Glutamatergic neuron (in vitro differentiated cells): ENCODE results near the gene GRK6. TPM values are rescaled to one million over a fixed set of nuclear protein-coding genes. Genes with fewer than 3 reads are reported as not detected.
"Not testable (repeated sequence)": the region's sequence is repeated elsewhere in the genome, so short reads cannot be mapped to it uniquely, and the experiment has no call there.

Experiments used
- DNase-seq: peaks from one replicate; pipeline ENCODE4 v3.0.0; 2022
- H3K27ac Mint-ChIP-seq: one replicate; pipeline ENCODE4 v1.8.0; 2020; ENCODE audit warnings: mild to moderate bottlenecking, mixed read lengths, inconsistent platforms; ENCODE audit not compliant: unreplicated experiment
- H3K27me3 Mint-ChIP-seq: one replicate; pipeline ENCODE4 v1.8.0; 2020; ENCODE audit warnings: mild to moderate bottlenecking, moderate library complexity, mixed read lengths, inconsistent platforms; ENCODE audit not compliant: unreplicated experiment
- H3K36me3 Mint-ChIP-seq: one replicate; pipeline ENCODE4 v1.8.0; 2020; ENCODE audit warnings: mild to moderate bottlenecking, mixed read lengths, inconsistent platforms; ENCODE audit not compliant: unreplicated experiment
- H3K4me1 Mint-ChIP-seq: one replicate; pipeline ENCODE4 v1.8.0; 2020; ENCODE audit warnings: mild to moderate bottlenecking, low read depth, mixed read lengths, inconsistent platforms; ENCODE audit not compliant: unreplicated experiment
- H3K4me3 Mint-ChIP-seq: one replicate; pipeline ENCODE4 v1.8.0; 2020; ENCODE audit warnings: mild to moderate bottlenecking, mixed read lengths, inconsistent platforms; ENCODE audit not compliant: unreplicated experiment
- H3K9me3 Mint-ChIP-seq: one replicate; pipeline ENCODE4 v1.8.0; 2020; ENCODE audit warnings: mild to moderate bottlenecking, moderate library complexity, mixed read lengths, inconsistent platforms; ENCODE audit not compliant: unreplicated experiment
- total RNA-seq: library from RNA; stranded (reverse); fragmentation: NEBNext Ultra II Directional; extraction: Animal tissue kit (Norgen Biotek cat#: 25700); gene quantifications from one replicate; pipeline ENCODE4 v1.2.1, GENCODE V29; 2021; ENCODE audit not compliant: unreplicated experiment
- TF ChIP-seq, protein P1 (sequence below): fragments of 200-600 bp; sonication (generic); IDR thresholded peaks from one replicate; pipeline ENCODE4 v1.5.0; 2021; ENCODE audit not compliant: partially characterized antibody, unreplicated experiment

GRK6 gene
- total RNA-seq, 1 donor from 2014 or later: 43.9 TPM

GRCh38 chr5:177409043-177409801 lies 17.3 kb upstream of the GRK6 start, which contains the start of gene F12:
F12 (minus strand) TSS chr5:177409564; CDS start chr5:177409527, 37 bp downstream.
- Mint-ChIP-seq H3K27ac (no peak within 1 kb of the TSS), H3K4me1 (peaks cover 2% of the 10 kb centered on the region), H3K27me3 (peaks cover 10% of the 10 kb centered on the region), H3K4me3 (no peak within 1 kb of the TSS), H3K36me3 (no peaks in the 10 kb centered on the region), H3K9me3 (peaks cover 3% of the 10 kb centered on the region)
- DNase-seq: no peak
- TF ChIP-seq, protein P1, sequence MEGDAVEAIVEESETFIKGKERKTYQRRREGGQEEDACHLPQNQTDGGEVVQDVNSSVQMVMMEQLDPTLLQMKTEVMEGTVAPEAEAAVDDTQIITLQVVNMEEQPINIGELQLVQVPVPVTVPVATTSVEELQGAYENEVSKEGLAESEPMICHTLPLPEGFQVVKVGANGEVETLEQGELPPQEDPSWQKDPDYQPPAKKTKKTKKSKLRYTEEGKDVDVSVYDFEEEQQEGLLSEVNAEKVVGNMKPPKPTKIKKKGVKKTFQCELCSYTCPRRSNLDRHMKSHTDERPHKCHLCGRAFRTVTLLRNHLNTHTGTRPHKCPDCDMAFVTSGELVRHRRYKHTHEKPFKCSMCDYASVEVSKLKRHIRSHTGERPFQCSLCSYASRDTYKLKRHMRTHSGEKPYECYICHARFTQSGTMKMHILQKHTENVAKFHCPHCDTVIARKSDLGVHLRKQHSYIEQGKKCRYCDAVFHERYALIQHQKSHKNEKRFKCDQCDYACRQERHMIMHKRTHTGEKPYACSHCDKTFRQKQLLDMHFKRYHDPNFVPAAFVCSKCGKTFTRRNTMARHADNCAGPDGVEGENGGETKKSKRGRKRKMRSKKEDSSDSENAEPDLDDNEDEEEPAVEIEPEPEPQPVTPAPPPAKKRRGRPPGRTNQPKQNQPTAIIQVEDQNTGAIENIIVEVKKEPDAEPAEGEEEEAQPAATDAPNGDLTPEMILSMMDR: no peak

DNA sequence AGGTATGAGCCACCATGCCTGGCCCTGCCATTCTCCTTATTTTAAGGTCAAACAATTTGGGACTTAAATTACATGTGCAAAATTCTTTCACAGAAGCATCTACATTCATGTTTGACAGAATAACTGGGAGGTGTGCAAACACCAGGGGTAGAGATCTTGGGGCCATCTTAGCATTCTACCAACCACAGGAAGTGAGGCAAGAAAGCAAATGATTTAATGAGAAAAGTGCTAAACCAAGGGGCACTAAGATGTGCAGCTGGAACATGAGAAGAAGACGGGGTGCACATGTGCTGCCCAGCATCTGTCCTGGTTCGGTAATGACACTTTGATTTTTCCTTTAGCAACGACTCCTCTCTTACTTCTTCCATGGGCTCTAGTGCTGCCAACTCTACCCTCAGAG lies 15.9 kb upstream of the GRK6 start:
- H3K27me3 Mint-ChIP-seq: peaks cover 8% of the 10 kb centered on the region
- TF ChIP-seq, protein P1: no peak

GRCh38 chr5:177412603-177413233 lies 13.8 kb upstream of the GRK6 start:
- TF ChIP-seq, protein P1: no peak
- Mint-ChIP-seq H3K27me3 (peaks cover 13% of the 10 kb centered on the region), H3K4me3 (no peak overlapping the region), H3K27ac (no peak overlapping the region), H3K4me1 (no peaks in the 10 kb centered on the region), H3K9me3 (peaks cover 2% of the 10 kb centered on the region), H3K36me3 (no peaks in the 10 kb centered on the region)
- no peak for DNase-seq

More for the DNA sequence above, 15.9 kb upstream of the GRK6 start:
- Mint-ChIP-seq H3K9me3 (peaks cover 3% of the 10 kb centered on the region), H3K36me3 (no peaks in the 10 kb centered on the region), H3K27ac (no peak overlapping the region), H3K4me3 (no peak overlapping the region), H3K4me1 (no peaks in the 10 kb centered on the region)
- no peak for DNase-seq

- Mint-ChIP-seq H3K4me1 (no peaks in the 10 kb centered on the region), H3K4me3 (no peak overlapping the region), H3K36me3 (no peaks in the 10 kb centered on the region), H3K27me3 (peaks cover 8% of the 10 kb centered on the region), H3K27ac (no peak overlapping the region), H3K9me3 (peaks cover 2% of the 10 kb centered on the region)
- TF ChIP-seq, protein P1: no peak
- DNase-seq: no peak
Observed at GRCh38 chr5:177414481-177414880, 12.0 kb upstream of the GRK6 start.

DNA sequence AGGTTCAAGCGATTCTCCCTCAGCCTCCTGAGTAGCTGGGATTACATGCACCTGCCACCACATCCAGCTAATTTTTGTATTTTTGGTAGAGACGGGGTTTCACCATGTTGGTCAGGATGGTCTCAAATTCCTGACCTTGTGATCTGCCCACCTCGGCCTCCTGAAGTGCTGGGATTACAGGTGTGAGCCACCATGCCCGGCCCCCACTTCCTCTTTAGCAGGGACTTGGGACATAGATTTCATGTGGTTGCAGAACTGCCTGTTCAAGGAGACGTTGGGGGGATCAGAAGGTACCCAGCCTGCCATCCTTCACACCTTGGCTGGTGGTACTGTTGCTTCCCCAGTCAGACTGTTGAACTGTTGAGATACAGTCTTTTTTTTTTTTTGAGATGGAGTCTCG lies 9.4 kb upstream of the GRK6 start:
- not testable (repeated sequence) for H3K27me3 Mint-ChIP-seq, H3K9me3 Mint-ChIP-seq, H3K36me3 Mint-ChIP-seq

More for the DNA sequence above, 9.4 kb upstream of the GRK6 start:
- H3K4me3 Mint-ChIP-seq, H3K27ac Mint-ChIP-seq, H3K4me1 Mint-ChIP-seq, DNase-seq: not testable (repeated sequence)
